DMS153 treated with DMSO at 0.1 percent for 48 hours (cell line): ENCODE results near the gene FBXO38.

Experiments used
- DNase-seq: peaks from one replicate; lab custom pipeline; 2025; ENCODE audit not compliant: unreplicated experiment; lab: John Stamatoyannopoulos, UW

FBXO38 gene

DNA sequence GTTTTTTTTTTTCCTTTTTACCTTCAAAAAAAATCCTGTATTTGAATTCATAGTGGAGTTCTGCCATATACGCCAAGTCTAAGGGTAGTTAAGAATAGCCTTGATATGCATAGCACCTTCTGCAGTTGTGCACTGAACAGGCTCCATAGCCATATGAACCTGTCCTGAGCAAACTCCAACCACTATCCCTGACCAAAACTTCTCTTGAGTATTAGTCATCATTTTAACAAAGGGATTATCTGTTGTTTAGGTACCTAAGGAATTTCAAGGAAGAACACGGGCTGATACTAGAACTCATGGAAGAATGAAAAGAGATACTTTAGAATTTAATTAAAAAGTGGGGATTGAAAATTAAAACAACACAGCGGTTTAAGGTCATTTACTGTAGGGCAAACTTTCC is 1.9 kb upstream of the FBXO38 start:
- DNase-seq: no peak

DNA sequence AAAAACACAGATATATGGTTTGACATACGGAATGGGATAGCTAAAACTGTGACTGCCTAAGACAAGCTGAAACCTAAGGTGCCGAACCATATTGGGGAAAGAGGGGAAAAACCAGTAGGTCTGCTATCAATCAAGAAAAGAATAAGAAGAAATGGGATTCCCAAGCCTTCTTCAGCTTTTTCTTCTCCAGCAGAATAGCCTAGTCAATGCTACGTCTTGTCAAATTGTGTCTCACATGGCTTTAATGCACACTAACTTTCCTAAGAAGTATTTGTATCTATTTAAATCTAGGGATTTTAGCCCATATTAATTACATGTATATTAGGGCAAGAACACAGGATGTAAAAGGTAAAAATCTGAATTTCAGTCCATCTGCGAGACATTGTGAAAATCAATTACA is 797 bp upstream of the FBXO38 start:
- DNase-seq: no peak

DNA sequence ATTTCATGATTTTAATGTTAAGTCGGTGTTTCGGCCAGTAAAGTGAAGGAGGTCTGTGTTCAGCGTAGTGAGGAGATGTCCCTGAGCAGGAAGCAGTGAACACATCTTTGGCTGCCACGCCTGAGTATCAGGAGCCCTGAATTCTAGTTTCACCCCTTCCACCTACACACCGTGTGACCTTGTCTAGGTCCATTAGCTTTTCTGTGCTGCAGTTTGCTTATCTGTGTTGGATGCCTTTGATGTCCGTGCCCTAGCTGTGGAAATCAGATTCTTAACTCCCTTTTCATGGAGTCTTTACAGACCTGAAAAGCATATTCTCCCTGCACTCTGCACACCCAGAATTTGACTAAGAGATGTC is 601 bp downstream of the FBXO38 start:
- no peak for DNase-seq

DNA sequence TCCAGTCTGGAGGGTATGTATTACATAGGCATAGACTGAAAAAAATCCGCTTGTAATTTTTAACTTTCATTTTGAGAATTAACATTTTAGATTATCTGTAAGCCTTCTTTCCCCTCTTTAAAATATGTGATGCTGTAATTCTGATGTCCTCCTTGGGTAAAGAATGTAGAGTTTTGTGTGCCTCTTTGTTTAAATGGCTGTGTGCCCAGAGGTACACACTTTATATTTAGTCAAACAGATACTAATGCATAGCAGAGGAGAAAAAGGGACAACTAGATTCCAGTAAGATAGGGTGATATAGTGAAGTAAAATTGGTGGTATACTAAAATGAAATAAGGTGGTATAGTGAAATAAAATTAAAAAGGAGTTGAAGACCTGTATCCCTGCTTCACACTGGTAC is 1.3 kb downstream of the FBXO38 start:
- DNase-seq: no peak

DNA sequence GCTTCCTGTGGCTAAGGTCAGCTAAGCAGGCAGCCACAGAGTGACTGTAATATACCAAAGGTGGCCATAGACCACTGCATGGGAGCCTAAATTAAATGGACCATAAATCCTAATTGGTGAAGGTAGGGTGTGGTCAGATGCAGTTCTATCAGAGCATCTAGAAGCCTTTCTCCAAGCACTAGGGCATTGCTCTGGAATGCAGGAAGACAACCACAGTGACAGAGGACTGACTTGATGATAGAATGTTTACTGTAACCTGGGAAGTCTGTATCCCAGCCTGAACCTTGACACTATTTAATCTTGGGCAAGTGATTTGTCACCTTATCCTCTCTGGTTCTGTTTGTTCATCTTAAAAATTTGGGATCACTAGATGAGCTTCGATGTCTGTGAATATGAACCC is 2.3 kb downstream of the FBXO38 start:
- DNase-seq: no peak

DNA sequence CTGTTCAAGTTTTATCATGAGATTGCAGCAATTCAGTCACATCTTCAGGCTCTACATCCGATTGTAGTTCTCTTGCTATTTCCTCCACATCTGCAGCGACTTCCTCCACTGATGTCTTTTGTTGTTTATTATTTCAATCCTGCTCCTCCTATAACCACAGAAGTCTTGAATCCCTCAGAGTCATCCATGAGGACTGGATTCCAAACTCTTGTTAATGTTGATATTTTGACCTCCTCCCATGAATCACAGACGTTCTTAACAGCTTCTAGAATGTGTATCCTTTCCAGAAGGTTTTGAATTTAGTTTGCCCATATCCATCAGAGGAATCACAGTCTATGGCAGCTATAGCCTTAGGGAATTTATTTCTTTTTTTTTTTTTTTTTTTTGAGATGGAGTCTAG is 3.6 kb downstream of the FBXO38 start:
- no peak for DNase-seq

DNA sequence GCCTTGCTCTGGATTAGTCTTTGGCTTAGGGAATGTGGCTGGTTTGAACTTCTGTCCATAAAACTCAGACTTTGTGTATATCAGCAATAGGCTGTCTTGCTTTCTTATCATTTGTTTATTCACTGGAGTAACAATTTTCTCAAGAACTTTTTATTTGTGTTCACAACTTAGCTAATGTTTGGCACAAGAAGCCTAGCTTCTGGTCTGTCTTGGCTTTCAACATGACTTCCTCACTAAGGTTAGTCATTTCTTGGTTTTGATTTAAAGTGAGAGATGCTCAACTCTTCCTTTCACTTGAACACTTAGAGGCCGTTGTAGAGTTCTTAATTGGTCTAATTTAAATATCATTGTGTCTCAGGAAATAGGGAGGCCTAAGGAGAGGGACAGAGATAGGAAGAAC is 4.9 kb downstream of the FBXO38 start:
- DNase-seq: no peak

DNA sequence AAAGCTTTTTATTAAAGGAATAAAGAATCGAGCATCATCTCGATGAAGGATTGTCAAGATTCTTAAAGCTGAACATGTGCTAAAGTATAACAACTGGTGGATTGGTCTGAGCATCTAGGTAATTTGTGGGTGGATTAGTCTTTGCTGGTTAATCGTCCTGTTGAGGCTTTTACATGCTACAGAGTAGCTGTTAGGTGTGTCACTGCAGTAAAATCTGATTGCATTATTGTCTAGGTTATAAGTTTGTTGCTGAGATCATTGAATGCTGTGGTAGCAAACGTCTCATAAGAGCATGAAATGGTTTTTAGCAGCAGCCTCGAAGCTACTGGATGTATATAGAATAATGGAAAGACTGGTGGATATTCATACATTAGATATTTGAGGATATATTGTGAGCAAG is 7.2 kb downstream of the FBXO38 start:
- DNase-seq: no peak

DNA sequence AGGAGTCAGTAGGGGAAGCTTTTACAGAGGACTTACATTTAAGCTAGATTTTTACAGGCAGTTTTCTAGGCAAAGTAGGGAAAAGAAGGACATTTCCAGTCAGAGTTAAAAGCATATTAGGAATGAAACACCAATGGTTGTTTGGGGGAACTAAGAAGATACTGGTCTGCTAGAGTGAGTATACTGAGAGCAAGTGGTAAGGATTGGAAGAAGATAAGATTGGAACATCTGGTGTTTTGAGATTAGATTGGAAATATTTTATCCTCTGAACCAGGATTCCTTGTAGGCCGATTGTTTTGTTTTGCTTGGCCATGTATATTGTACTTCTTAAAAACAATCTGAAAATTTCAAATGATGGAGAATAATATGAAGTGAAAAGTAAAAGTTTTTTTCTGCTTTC is 7.7 kb downstream of the FBXO38 start:
- DNase-seq: no peak

DNA sequence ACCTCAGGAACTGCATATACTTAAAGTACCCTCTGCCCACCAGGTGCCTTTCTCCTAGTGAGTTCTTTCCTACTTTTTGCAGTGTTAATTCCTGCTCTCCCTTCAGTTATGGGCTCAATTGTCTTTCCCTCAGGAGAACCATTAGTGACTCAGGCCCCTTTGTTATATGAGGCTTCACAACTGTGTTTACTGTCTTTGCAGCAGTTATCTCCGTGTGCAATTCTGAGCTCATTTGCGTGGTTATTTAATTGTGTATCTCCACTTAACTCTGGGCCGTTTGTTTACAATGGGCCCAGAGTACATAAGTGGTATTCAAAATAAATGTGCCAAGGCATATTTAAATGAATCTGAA is 9.6 kb downstream of the FBXO38 start:
- peak; percentile 30 for DNase-seq

DNA sequence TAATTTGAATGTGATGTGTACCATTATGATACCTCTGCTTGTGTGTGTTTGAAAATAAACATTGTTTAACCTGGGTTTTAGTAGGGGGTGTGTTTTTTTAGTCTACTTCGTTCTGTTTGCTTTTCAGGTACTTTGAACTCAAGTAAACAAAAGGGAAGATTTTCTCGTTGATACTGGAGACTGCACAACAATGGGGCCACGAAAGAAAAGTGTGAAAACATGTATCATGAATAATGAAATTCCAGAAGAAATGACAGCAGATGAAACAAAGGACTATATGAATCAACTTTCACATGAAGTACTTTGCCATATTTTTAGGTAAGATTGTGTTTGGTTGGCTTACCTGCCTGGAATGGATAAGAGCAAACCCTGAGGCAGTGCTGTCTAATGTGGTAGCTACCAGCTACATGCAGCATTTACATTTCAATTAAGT is 10.8 kb downstream of the FBXO38 start:
- peak; percentile 1 for DNase-seq

DNA sequence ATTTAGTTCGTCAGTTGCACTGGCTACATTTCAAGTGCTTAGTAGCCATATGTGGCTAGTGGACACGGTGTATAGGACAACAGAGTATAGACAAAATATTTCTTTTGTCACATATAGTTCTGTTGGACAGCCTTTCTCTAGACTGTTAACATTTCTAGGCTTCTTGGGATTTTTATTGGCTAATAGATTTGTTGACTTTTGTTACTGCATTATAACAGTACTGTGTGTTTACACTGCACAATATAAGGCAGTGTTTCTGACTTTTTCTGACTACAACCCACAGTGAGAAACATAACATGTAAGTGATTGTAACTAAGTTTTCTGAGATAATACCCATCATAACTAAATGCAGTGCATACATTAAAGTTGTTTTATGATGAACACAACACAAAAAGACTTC is 11.3 kb downstream of the FBXO38 start:
- DNase-seq: no peak

DNA sequence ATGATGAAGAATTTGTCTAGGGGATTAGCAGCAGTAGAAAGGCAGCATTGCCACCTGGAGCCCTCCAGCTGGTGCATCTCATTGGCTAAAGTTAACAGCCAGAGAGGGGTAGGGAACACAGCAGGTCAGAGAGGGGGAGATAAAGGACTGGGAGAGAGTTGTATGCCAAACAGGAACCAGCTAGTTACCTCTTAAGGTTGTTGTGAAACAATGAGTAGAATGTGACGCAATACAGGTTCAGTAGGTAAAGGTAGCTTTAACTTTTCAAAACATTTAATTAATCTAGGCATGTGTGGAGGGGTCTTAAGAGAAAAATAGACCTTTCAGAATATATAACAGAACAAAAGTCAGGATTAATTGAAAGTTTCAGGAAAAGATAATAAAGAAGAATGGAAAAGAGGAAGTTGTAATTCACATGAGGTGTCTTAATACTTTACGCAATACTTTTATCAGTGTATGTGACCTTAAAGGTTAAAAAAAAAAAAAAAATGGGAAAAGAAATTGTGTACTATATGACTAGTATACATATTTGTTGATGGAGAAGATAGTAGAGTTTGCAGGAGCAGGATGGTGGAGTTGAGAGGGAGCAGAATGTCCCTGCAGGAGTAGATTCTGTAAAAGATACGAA is 14.3 kb downstream of the FBXO38 start:
- DNase-seq: no peak

DNA sequence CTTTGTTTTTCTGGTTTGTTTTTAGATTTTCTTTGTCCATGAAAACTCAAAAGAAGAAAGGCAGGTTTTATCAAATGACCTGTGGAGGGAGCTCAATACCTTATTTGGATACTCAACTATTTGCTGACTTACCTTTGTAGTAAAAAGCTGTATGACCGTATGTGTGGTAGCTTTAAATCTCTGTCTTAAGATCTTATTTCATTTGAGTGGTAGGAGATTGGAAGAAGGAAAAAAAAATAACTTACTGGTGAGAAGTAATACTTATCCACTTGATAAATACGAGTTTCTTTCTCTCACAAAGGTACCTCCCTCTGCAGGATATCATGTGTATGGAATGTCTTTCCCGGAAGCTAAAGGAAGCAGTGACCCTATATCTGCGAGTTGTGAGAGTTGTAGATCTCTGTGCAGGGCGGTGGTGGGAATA is 15.0 kb downstream of the FBXO38 start:
- DNase-seq: no peak

DNA sequence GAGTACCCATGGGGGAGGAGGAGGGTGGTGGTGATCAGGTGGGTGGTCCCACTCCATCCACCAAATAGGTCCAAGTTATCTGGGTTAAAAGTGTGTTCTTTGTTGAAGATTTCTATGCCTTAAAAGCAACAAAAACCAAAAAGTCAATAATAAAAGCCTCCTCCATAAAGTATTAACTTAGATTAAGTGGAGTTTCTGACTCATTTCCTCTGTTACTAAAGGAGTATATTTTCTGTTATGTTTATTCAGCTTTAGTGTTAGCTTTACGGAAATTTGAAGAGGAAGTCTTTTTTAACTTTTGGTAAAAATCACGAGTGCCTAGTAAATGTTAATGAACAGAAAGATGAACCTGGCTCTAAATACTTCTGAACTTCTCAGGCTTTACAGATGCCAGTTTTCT is 17.8 kb downstream of the FBXO38 start:
- no peak for DNase-seq

DNA sequence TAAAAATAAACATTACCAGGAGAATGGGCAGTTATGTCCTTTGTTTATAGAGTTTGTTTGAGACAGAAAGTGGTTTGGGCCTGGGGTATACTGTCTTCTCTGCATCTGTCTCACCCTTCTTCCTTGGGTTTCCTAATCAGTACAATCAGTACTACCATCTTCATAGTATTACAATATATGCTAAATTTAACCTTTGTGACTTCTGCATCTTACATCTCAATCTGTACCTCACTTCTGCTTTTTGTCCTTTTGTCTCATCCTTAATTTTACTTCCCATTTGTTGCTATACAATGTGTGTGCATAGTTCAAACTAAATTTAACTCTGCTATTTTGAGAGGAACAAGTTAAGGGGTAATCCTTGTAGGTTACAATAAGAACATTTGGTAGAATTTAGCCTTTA is 19.6 kb downstream of the FBXO38 start:
- DNase-seq: no peak

DNA sequence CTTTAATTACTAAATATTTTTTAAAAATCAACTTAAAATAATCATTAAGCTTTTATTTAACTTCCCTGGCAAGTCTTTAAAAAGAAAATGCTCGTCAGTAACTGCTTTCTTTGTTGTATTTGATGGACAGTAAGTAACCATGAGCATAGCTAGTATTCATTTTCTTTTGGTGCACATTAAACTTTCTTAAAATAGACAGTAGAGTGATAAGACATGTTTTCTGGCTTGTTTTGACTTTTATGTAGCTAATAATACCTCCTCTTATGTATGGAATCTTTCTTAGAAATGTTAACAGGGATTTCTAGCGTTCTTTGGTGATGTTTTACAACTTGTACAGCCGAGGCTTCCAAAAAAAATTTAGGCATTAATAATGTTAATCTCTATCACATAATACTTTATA is 22.6 kb downstream of the FBXO38 start:
- DNase-seq: no peak

DNA sequence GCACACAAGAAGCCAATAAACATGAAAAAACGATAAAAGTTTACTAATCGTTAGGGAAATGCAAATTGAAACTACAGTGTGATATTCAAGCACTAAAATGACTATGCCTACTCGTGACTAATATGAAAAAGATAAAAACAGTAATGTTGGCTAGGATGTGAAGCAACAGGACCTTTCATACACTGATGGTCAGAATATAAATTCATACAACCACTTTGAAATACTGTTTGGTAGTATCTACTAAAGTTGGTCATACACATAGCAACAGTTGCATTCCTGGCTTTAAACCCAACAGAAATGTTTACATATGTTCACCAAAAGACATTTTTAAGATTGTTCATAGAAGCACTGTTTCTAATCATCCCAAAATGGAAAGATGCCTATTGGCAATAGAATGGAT is 24.3 kb downstream of the FBXO38 start:
- DNase-seq: no peak

DNA sequence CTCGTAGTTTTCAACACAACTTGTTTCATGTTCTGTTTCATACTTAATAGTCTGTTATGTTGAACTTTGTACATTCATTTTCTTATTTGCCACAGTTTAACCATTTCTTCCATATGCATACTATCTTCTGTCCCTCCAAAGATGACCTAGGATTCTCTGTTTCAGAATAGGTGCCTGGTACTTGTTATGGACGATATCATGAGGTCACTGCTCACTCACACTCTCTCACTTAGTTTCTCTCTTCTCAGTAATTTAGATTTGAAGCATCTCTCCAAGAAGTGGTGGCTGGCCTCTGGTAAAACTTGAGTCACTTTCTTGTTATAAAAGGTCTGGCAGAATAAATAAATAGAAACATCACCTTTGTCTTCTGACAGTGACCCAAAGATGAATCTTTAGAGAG is 28.4 kb downstream of the FBXO38 start:
- DNase-seq: no peak

DNA sequence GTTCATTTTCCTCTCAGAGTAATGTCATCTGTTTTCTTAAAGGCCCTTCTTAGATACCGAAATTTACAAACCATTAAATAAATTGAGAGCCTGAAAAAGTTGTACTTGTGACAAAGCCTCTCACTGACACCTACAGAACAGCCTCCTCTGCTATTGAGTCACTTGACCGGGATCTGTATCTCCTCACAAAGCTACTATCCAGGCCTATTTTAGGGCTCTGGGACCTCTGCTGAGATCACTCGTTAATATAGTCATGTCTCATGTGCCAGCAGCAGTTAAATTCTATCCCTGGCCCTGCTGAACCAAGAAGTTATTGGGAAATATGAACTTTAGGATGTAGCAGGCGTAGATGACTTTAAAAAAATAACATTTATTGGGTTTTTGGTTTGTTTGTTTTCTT is 31.1 kb downstream of the FBXO38 start:
- no peak for DNase-seq

DNA sequence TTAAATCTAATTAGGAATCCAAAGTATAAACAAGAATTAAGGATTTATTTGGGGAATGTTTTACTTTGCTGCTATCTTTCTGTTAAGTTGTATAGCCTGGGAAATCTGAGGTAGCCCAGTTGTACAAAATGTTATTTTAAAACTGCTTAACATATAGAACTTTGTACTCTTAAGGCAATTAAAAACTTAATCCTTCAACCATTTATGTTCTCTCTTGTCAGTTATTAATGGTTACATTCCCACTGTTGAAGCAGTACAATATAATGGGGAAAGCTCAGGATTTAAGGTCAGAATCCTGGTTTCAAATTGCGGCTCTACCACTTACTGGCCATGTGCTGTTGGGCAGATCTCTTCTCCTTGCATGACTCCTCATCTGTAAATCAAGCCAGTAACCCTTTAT is 32.7 kb downstream of the FBXO38 start:
- DNase-seq: no peak

DNA sequence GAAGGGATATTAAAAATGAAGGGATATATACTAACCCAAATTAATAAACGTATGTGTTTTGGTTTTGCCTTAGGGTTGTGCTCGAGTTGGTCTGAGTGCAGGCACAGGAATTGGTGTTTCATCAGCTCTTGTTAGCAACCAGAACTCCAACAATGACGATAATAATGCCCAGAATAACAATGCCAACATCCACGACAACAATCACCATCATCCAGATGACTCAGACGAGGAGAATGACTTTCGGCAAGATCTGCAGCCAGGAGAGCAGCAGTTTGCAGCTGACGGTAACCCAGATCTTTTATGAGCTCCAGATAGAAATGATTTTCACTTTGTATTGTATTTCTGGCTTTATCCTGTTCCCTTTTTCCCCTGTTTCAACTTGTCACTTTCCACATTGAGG is 33.2 kb downstream of the FBXO38 start:
- no peak for DNase-seq

DNA sequence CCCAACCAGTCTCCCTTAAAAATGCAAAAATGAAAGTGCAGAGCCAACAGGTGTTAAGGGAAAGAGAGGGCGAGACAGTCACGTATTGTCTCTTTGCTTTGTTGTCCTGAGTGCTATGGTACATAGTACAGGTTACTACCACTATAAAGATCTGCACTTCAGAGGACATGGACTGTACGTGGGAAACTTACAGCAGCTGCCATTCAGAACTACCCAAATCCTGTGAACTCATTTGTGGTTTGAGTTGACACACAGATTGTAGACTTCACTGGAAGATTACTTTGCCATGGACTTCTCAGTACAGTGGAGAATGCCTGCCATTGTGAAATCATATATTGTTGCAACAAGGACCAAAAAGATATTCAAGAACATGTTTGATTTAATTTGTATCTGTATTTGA is 34.8 kb downstream of the FBXO38 start:
- no peak for DNase-seq

DNA sequence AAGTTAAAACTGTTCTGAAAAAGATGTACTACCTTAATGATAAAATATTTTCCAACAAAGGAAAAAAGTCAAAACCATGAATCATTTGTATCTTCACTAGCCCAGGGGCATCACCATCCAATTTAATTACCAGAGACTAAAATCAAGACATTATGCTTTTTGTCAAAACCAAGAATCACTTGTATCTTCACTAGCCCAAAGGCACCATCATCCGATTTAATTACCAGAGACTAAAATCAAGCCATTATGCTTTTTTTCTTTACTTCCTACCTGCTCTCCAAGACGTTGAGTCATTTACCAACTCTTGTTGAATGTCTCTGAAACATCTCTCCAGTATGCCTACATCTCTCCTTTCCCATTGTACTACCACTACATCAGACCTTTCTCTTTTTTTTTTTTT is 37.9 kb downstream of the FBXO38 start:
- no peak for DNase-seq
